HG03025 (cell line): Measurements from ENCODE around the gene GRID1.
"Not testable (repeated sequence)": the region's sequence is repeated elsewhere in the genome, so short reads cannot be mapped to it uniquely, and the experiment has no call there.

Source experiments
- ATAC-seq: cut with Tn5 transposase; IDR thresholded peaks from one replicate; pipeline ENCODE4 v1.9.1; 2021; ENCODE audit warnings: mild to moderate bottlenecking, moderate library complexity; ENCODE audit not compliant: unreplicated experiment, low FRiP score

Gene GRID1

GRCh38 chr10:86180861-86181260, 185.7 kb downstream of the GRID1 start:
- ATAC-seq = no peak

- no peak for ATAC-seq
Observed at GRCh38 chr10:86179961-86180360, 186.6 kb downstream of the GRID1 start.

- no peak for ATAC-seq
Observed at GRCh38 chr10:86179153-86179524, 187.5 kb downstream of the GRID1 start.

GRCh38 chr10:86178401-86179152, 188.0 kb downstream of the GRID1 start:
- no peak for ATAC-seq

- no peak for ATAC-seq
Observed at GRCh38 chr10:86177537-86178155, 188.9 kb downstream of the GRID1 start.

GRCh38 chr10:86176850-86177536, 189.6 kb downstream of the GRID1 start:
- ATAC-seq = no peak

GRCh38 chr10:86175476-86175875, 191.1 kb downstream of the GRID1 start:
- not testable (repeated sequence) for ATAC-seq

- ATAC-seq = no peak
Observed at GRCh38 chr10:86172301-86172700, 194.3 kb downstream of the GRID1 start.

GRCh38 chr10:86170255-86171108, 196.1 kb downstream of the GRID1 start:
- ATAC-seq = no peak

- no peak for ATAC-seq
Observed at GRCh38 chr10:86169506-86170254, 196.9 kb downstream of the GRID1 start.

- ATAC-seq = no peak
Observed at GRCh38 chr10:86169066-86169465, 197.5 kb downstream of the GRID1 start.

- no peak for ATAC-seq
Observed at GRCh38 chr10:86168256-86168655, 198.3 kb downstream of the GRID1 start.

GRCh38 chr10:86167762-86168128, 198.8 kb downstream of the GRID1 start:
- ATAC-seq = no peak

GRCh38 chr10:86167121-86167761, 199.4 kb downstream of the GRID1 start:
- no peak for ATAC-seq

GRCh38 chr10:86165666-86166065, 200.9 kb downstream of the GRID1 start:
- no peak for ATAC-seq

- no peak for ATAC-seq
Observed at GRCh38 chr10:86164960-86165630, 201.5 kb downstream of the GRID1 start.

- ATAC-seq = no peak
Observed at GRCh38 chr10:86164174-86164774, 202.3 kb downstream of the GRID1 start.

GRCh38 chr10:86163522-86164173, 202.9 kb downstream of the GRID1 start:
- no peak for ATAC-seq
